Renal cortical epithelial cell (primary cell): ENCODE results near the gene GRM2. TPM values are rescaled to one million over a fixed set of nuclear protein-coding genes. Genes with fewer than 3 reads are reported as not detected.

ENCODE experiments used
- DNase-seq: peaks from one replicate; pipeline ENCODE4 v3.0.0-alpha.2; 2011; ENCODE audit warnings: low read depth
- total RNA-seq: library from RNA; depleted of rRNA; stranded (reverse); fragments of >200 nt; gene quantifications from 2 replicates; pipeline ENCODE4 v1.2.3, GENCODE V29; 2014

Gene GRM2
- total RNA-seq, 1 donor from 2014 or later, result 0.05 TPM

- no peak for DNase-seq
These were observed 1.4 kb upstream of the GRM2 start for GRCh38 chr3:51705276-51706020.

GRCh38 chr3:51706021-51706485 lies 815 bp upstream of the GRM2 start:
- DNase-seq, result no peak

- no peak for DNase-seq
These were observed 1.5 kb downstream of the GRM2 start for GRCh38 chr3:51708216-51708845.

- DNase-seq, result no peak
These were observed 2.1 kb downstream of the GRM2 start for GRCh38 chr3:51709004-51709420.

- no peak for DNase-seq
These were observed 2.8 kb downstream of the GRM2 start for GRCh38 chr3:51709675-51710074.

GRCh38 chr3:51710631-51711351 lies 3.9 kb downstream of the GRM2 start:
- DNase-seq, result no peak

GRCh38 chr3:51711352-51712037 lies 4.6 kb downstream of the GRM2 start:
- DNase-seq, result no peak

- no peak for DNase-seq
These were observed 5.2 kb downstream of the GRM2 start for GRCh38 chr3:51712038-51712420.

GRCh38 chr3:51712511-51712931 lies 5.7 kb downstream of the GRM2 start:
- DNase-seq, result no peak

GRCh38 chr3:51712963-51713362 lies 6.1 kb downstream of the GRM2 start:
- DNase-seq, result no peak

GRCh38 chr3:51715231-51715976 lies 8.5 kb downstream of the GRM2 start:
- no peak for DNase-seq

GRCh38 chr3:51715977-51716294 lies 9.1 kb downstream of the GRM2 start:
- no peak for DNase-seq

GRCh38 chr3:51716805-51717204 lies 9.9 kb downstream of the GRM2 start:
- no peak for DNase-seq

- DNase-seq, result no peak
These were observed 10.6 kb downstream of the GRM2 start for GRCh38 chr3:51717446-51717845.

- DNase-seq, result no peak
These were observed 11.1 kb downstream of the GRM2 start for GRCh38 chr3:51717947-51718346.

- peak; percentile 59 for DNase-seq
These were observed 11.9 kb downstream of the GRM2 start for GRCh38 chr3:51718547-51719409.

GRCh38 chr3:51719410-51720025 lies 12.7 kb downstream of the GRM2 start:
- no peak for DNase-seq

- no peak for DNase-seq
These were observed 13.6 kb downstream of the GRM2 start for GRCh38 chr3:51720292-51721061.

- no peak for DNase-seq
These were observed 14.3 kb downstream of the GRM2 start for GRCh38 chr3:51721062-51721745.
